Neural cell (in vitro differentiated cells): ENCODE results near the gene VIM. TPM values are rescaled to one million over a fixed set of nuclear protein-coding genes. Genes with fewer than 3 reads are reported as not detected.

Experiments
- H2AFZ ChIP-seq: fragments of 200-600, 300-800 bp; sonication (generic), shearing (Covaris generic); 2 replicates; pipeline ENCODE4 v1.6.0; 2014; ENCODE audit warnings: low read depth, mild to moderate bottlenecking, antibody characterized with exemption, low read length, moderate library complexity
- H3F3A ChIP-seq: fragments of 200-600 bp; shearing (Covaris generic); 2 replicates; pipeline ENCODE4 v1.6.1; 2016; ENCODE audit warnings: mild to moderate bottlenecking, moderate library complexity, mixed read lengths, antibody characterized with exemption, low read length; ENCODE audit not compliant: insufficient read depth, poor library complexity, severe bottlenecking
- H3K27ac ChIP-seq: fragments of 200-600, 300-800 bp; sonication (generic), shearing (Covaris generic); 2 replicates; pipeline ENCODE4 v1.5.1; 2014; ENCODE audit warnings: mild to moderate bottlenecking, low read length, moderate library complexity
- H3K27me3 ChIP-seq: fragments of 300-800, 200-600 bp; sonication (generic), shearing (Covaris generic); 2 replicates; pipeline ENCODE4 v1.6.0; 2014; ENCODE audit warnings: mild to moderate bottlenecking, low read depth, low read length, moderate library complexity; ENCODE audit not compliant: insufficient read depth
- H3K36me3 ChIP-seq: fragments of 300-800, 200-600 bp; sonication (generic), shearing (Covaris generic); 2 replicates; pipeline ENCODE4 v1.5.1; 2014; ENCODE audit warnings: mild to moderate bottlenecking, antibody characterized with exemption, low read length, moderate library complexity; ENCODE audit not compliant: insufficient read depth
- H3K4me2 ChIP-seq: fragments of 300-800, 200-600 bp; sonication (generic), shearing (Covaris generic); 2 replicates; pipeline ENCODE4 v1.6.0; 2014; ENCODE audit warnings: mild to moderate bottlenecking, low read length
- H3K4me3 ChIP-seq: fragments of 300-800, 200-600 bp; sonication (generic), shearing (Covaris generic); 2 replicates; pipeline ENCODE4 v1.5.1; 2014; ENCODE audit warnings: mild to moderate bottlenecking, low read length, moderate library complexity
- H3K79me2 ChIP-seq: fragments of 200-600 bp; shearing (Covaris generic); replicated peaks from 2 replicates; pipeline ENCODE4 v1.6.0; 2014; ENCODE audit warnings: mild to moderate bottlenecking, low read length, moderate library complexity; ENCODE audit not compliant: insufficient read depth
- H3K9ac ChIP-seq: fragments of 300-800, 200-600 bp; sonication (generic), shearing (Covaris generic); 2 replicates; pipeline ENCODE4 v1.6.1; 2016; ENCODE audit warnings: mild to moderate bottlenecking, low read length, mixed read lengths
- H3K9me2 ChIP-seq: fragments of 200-600 bp; shearing (Covaris generic); 2 replicates; pipeline ENCODE4 v1.6.1; 2016; ENCODE audit warnings: mild to moderate bottlenecking, low read length, mixed read lengths; ENCODE audit not compliant: insufficient read depth
- H3K9me3 ChIP-seq: fragments of 200-600, 300-800 bp; sonication (generic), shearing (Covaris generic); 2 replicates; pipeline ENCODE4 v1.6.1; 2016; ENCODE audit warnings: mild to moderate bottlenecking, mixed run types, low read length, moderate library complexity, mixed read lengths
- H4K20me1 ChIP-seq: fragments of 200-600 bp; shearing (Covaris generic); 2 replicates; pipeline ENCODE4 v1.6.1; 2016; ENCODE audit warnings: mild to moderate bottlenecking, mixed run types; ENCODE audit not compliant: insufficient read depth
- CTCF ChIP-seq: fragments of 450-650 bp; IDR thresholded peaks from 2 replicates; pipeline ENCODE4 v1.5.1; 2014; ENCODE audit warnings: antibody characterized with exemption, mild to moderate bottlenecking, moderate library complexity; ENCODE audit not compliant: poor library complexity, severe bottlenecking
- EP300 ChIP-seq: fragments of 450-650 bp; conservative IDR thresholded peaks from 2 replicates; pipeline ENCODE4 v1.6.1; 2014; ENCODE audit warnings: antibody characterized with exemption, mild to moderate bottlenecking, moderate library complexity; ENCODE audit not compliant: poor library complexity, severe bottlenecking
- EZH2 ChIP-seq: fragments of 200-600, 300-800 bp; shearing (Covaris generic), sonication (generic); IDR thresholded peaks from 2 replicates; pipeline ENCODE4 v1.6.1; 2014; ENCODE audit warnings: antibody characterized with exemption, low read length, borderline replicate concordance, mild to moderate bottlenecking; ENCODE audit not compliant: insufficient read depth, poor library complexity, severe bottlenecking
- MXI1 ChIP-seq: fragments of 450-650 bp; conservative IDR thresholded peaks from 2 replicates; pipeline ENCODE4 v1.6.1; 2014; ENCODE audit warnings: antibody characterized with exemption, mild to moderate bottlenecking; ENCODE audit not compliant: poor library complexity, severe bottlenecking
- POLR2AphosphoS5 ChIP-seq: IDR thresholded peaks from 2 replicates; pipeline ENCODE4 v1.6.1; 2012
- RAD21 ChIP-seq: fragments of 450-650 bp; conservative IDR thresholded peaks from 2 replicates; pipeline ENCODE4 v1.6.1; 2014; ENCODE audit warnings: antibody characterized with exemption, mild to moderate bottlenecking, moderate library complexity
- REST ChIP-seq: IDR thresholded peaks from 2 replicates; pipeline ENCODE4 v1.6.1; 2012; ENCODE audit warnings: borderline replicate concordance
- SMC3 ChIP-seq: fragments of 450-650 bp; conservative IDR thresholded peaks from 2 replicates; pipeline ENCODE4 v1.6.1; 2014; ENCODE audit warnings: antibody characterized with exemption, mild to moderate bottlenecking, moderate library complexity; ENCODE audit not compliant: poor library complexity
- TAF1 ChIP-seq: IDR thresholded peaks from 2 replicates; pipeline ENCODE4 v1.6.1; 2012; ENCODE audit warnings: low read depth
- polyA minus RNA-seq: library from RNA; depleted of rRNA, polyadenylated mRNA; stranded (reverse); fragments of >200 nt; gene quantifications from 2 replicates; pipeline ENCODE4 v1.2.3, GENCODE V29; 2014
- polyA plus RNA-seq: library from polyadenylated mRNA; depleted of rRNA; stranded (reverse); fragments of >200 nt; gene quantifications from 2 replicates; pipeline ENCODE4 v1.2.3, GENCODE V29; 2014

VIM gene
- polyA plus RNA-seq (152 and 170 TPM in 2 replicates), polyA minus RNA-seq (155 and 162 TPM in 2 replicates)

- Histone ChIP-seq H2AFZ (peak within 1 kb of the TSS; percentile 95), H3K4me2 (peak within 1 kb of the TSS; percentile 44), H3K9me3 (no peaks in the 10 kb centered on the region), H3K79me2 (peaks cover 37% of the 10 kb centered on the region), H3F3A (no peaks in the 10 kb centered on the region), H4K20me1 (no peaks in the 10 kb centered on the region), H3K27ac (peak within 1 kb of the TSS; percentile 78), H3K36me3 (no peaks in the 10 kb centered on the region), H3K4me3 (peak within 1 kb of the TSS; percentile 99), H3K27me3 (no peaks in the 10 kb centered on the region), H3K9ac (peak within 1 kb of the TSS; percentile 80), H3K9me2 (no peaks in the 10 kb centered on the region)
- TF ChIP-seq EZH2: no peak
- TF ChIP-seq MXI1: no peak
- peak; percentile 31 for TF ChIP-seq POLR2AphosphoS5
- no peak for TF ChIP-seq TAF1
- no peak for TF ChIP-seq CTCF
- TF ChIP-seq SMC3: peak; percentile 43
- TF ChIP-seq EP300: no peak
- peak; percentile 36 for TF ChIP-seq REST
- peak; percentile 31 for TF ChIP-seq RAD21
Observed at GRCh38 chr10:17228091-17229015, at the start of gene VIM. TSS of gene VIM (plus strand) at chr10:17228241. CDS start at chr10:17229423, 1,182 bp downstream.

GRCh38 chr10:17179002-17179401, 49.0 kb upstream of the VIM start:
- no peaks in the 10 kb centered on the region for H3F3A ChIP-seq
- no peaks in the 10 kb centered on the region for H3K27me3 ChIP-seq
- no peaks in the 10 kb centered on the region for H3K9me3 ChIP-seq
- no peaks in the 10 kb centered on the region for H3K36me3 ChIP-seq
- no peak overlapping the region for H3K4me3 ChIP-seq
- no peak overlapping the region for H3K4me2 ChIP-seq
- H4K20me1 ChIP-seq: no peaks in the 10 kb centered on the region
- H3K9ac ChIP-seq: no peak overlapping the region
- no peak for TF ChIP-seq MXI1
- no peak for TF ChIP-seq RAD21
- no peak for TF ChIP-seq POLR2AphosphoS5
- no peak for TF ChIP-seq EP300
- no peak for TF ChIP-seq TAF1
- no peak for TF ChIP-seq CTCF
- no peak for TF ChIP-seq SMC3
- no peak for TF ChIP-seq EZH2
- no peak for TF ChIP-seq REST
- peaks cover 6% of the 10 kb centered on the region for H3K79me2 ChIP-seq
- H3K27ac ChIP-seq: no peak overlapping the region
- H2AFZ ChIP-seq: no peak overlapping the region
- H3K9me2 ChIP-seq: no peaks in the 10 kb centered on the region
